ENCODE data around the gene MAPT.

Gene MAPT

DNA sequence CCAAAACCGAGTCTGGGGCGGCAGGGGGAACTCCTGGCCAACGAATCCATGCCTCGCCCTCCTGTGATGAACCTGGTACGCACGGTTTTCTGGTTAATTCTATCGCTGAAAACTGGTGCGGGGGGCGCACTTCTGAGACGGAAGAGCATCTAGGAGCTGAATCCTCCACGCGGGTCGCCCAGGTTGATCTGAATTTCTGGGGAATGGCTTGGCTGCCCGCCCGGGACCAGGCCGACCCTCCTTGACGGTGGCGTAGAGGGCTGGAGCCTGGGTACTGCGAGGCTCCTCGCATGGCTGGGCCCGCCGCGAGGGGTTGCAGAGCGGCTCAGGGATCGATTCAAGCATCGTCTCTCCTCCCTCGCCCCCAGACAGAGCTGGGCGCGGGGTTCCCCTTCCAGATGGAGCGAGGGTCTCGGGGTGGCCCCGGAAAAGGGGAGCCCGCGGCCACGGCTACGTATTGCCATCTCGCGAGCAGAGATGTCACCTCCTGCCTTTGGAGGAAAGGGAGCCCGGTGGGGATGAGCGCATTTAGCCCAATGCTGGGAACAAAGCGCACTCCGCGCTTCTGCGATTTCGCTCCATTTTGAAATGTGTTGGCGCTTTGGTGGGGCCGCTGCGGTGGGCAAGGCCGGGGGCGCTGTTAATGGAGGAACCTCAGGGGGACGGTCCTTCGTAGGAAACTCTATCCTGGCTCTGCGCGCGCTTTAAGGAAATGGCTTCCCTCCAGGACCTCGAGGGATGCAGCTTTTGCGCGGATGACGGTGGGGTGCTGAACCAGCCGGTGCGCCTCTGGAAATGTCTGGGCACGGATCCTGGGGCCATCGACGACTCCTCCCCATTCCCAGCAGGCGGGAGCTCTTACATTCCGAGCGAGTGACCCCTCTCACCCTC lies 2.7 kb downstream of the MAPT start:
- peak in 1 of 2 donors; percentile 17 for DNase-seq (ENCODE audit: low read depth in 2 of 2)
- TF ChIP-seq, protein P1, sequence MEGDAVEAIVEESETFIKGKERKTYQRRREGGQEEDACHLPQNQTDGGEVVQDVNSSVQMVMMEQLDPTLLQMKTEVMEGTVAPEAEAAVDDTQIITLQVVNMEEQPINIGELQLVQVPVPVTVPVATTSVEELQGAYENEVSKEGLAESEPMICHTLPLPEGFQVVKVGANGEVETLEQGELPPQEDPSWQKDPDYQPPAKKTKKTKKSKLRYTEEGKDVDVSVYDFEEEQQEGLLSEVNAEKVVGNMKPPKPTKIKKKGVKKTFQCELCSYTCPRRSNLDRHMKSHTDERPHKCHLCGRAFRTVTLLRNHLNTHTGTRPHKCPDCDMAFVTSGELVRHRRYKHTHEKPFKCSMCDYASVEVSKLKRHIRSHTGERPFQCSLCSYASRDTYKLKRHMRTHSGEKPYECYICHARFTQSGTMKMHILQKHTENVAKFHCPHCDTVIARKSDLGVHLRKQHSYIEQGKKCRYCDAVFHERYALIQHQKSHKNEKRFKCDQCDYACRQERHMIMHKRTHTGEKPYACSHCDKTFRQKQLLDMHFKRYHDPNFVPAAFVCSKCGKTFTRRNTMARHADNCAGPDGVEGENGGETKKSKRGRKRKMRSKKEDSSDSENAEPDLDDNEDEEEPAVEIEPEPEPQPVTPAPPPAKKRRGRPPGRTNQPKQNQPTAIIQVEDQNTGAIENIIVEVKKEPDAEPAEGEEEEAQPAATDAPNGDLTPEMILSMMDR (IDR thresholded peaks at IDR 0.05; ENCODE audit: low read depth, low read length): no peak
- no peak overlapping the region for H3K4me3 ChIP-seq (replicated peaks in 1 of 2; ENCODE audit: low read depth in 2 of 2, low read length in 2 of 2)

DNA sequence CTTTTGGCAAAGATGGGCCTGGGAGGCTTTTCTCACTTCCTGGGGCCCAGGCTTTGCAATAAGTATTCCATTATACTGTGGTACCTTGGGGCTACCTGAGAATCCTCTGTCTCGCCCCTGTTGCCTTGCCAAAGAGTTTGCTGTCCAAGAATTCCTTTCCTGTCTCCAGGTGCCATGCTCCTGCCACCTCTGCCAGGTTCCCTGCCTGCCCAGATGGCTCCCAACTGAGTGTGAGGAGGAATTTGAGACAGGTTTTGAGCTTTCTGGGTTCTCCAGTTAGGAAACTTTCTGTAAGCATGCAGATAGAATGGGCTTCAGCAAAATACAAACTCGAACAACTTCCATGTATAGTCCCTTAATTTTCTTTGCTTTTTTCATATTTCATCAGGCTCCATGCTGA lies 5.8 kb downstream of the MAPT start:
- TF ChIP-seq, protein P1 (IDR thresholded peaks at IDR 0.05; ENCODE audit: low read depth, low read length): no peak
- DNase-seq (ENCODE audit: low read depth in 2 of 2): no peak

DNA sequence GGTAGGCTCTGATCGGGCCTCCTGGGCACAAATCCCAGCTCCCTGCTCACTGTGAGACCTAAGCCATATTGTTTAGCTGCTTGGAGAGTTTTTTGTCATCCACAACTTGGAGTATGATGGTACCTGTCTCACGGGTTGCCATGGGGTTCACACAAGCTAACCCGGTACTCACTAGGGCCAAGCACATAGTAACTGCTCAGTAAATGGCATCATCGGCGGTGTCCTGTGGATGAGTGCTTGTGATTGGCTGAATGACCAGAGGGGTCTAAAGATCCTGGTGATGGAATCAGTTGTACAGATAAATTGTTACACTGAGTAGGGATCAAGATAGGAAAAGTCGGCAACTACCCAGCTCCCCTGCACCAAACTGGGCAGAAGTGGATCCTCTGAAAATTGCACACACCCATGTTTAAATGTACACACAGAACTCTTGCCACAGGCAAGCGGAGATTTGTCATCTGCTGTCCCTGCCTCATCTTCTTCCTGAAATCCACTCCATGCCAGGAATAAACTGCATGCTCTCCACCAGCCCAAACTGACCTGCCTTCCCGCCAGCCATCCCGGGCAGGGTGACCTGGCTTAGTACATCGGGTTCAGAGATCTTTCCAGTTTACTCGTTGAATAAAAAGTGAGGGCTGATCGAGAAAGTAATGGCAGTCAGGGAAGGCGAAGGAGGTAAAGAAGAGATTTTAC lies 6.5 kb downstream of the MAPT start:
- H3K4me3 ChIP-seq (replicated peaks in 1 of 2; ENCODE audit: low read depth in 2 of 2, low read length in 2 of 2): no peak overlapping the region
- TF ChIP-seq, protein P1 (IDR thresholded peaks at IDR 0.05; ENCODE audit: low read depth, low read length): no peak
- no peak for DNase-seq (ENCODE audit: low read depth in 2 of 2)

More for the DNA sequence above, 5.8 kb downstream of the MAPT start:
- H3K4me3 ChIP-seq (replicated peaks in 1 of 2; ENCODE audit: low read depth in 2 of 2, low read length in 2 of 2): no peak overlapping the region

DNA sequence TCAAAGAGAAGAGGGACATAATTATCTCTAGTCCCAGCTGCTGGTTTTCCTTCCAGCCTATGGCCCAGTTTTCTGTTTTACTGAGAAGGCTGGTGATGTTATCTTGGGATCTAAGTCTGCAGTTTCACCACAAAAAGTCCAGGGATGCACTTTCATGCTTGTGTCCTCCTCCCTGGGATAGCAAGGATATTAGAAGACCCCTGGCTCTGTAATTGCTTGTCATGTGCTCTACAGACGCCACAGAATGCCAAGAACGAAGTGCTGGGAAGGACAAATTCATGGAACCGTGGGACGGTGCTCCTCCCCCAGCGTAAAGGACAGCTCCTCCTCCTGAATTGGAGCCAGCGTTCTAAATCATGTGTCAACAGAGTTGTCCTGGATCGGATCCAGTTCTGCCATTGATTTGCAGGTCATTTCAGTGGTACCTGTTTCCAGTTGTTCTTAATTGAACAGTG lies 8.6 kb downstream of the MAPT start:
- no peak overlapping the region for H3K4me3 ChIP-seq (replicated peaks in 1 of 2; ENCODE audit: low read depth in 2 of 2, low read length in 2 of 2)
- no peak for DNase-seq (ENCODE audit: low read depth in 2 of 2)
- TF ChIP-seq, protein P1 (IDR thresholded peaks at IDR 0.05; ENCODE audit: low read depth, low read length): no peak

DNA sequence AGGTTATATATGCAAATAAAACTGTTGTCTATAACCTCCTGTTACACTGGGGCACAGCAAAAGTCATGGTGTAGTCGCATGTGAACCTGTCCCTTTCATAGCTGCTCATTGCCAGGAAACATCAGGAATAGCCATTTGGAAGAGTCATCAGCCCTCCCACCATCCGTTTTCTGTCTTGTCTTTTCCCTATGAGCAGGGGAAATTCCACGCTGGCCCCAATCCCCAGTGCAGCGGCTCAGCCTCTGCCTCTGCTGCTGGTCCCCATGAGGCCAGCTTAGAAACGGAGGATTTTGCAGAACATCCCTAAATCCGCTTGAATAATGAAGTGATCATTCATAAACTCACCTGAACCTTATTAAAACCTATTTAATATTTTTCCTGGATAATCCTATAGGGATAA lies 10.5 kb downstream of the MAPT start:
- TF ChIP-seq, protein P1 (IDR thresholded peaks at IDR 0.05; ENCODE audit: low read depth, low read length): no peak
- no peak overlapping the region for H3K4me3 ChIP-seq (replicated peaks in 1 of 2; ENCODE audit: low read depth in 2 of 2, low read length in 2 of 2)
- DNase-seq (ENCODE audit: low read depth in 2 of 2): no peak

- TF ChIP-seq, protein P1 (IDR thresholded peaks at IDR 0.05; ENCODE audit: low read depth, low read length): no peak
- DNase-seq (ENCODE audit: low read depth in 2 of 2): no peak
- H3K4me3 ChIP-seq (replicated peaks in 1 of 2; ENCODE audit: low read depth in 2 of 2, low read length in 2 of 2): no peak overlapping the region
These were observed 11.5 kb downstream of the MAPT start for GRCh38 chr17:45905814-45906213.
